Activated naive CD4-positive, alpha-beta T cell treated with anti-CD3 and anti-CD28 coated beads, Interleukin-2, amount 10 ng/mL, durations not matched to agents 7 days and 5 days (primary cell): ENCODE data around the gene KRT13.
A peak's percentile ranks its signal among the peaks of the same experiment; 100 is the strongest.

ENCODE experiments used
- CTCF ChIA-PET: fragments of 350-600 bp; sonication (Branson Sonifier 250); formaldehyde crosslinking; loops from one replicate; lab custom pipeline; 2021; ENCODE audit warnings: antibody characterized with exemption; lab: Charles Lee
- DNase-seq: peaks from one replicate; pipeline ENCODE4 v3.0.0-alpha.2; 2020
- H3K27ac Mint-ChIP-seq: one replicate; pipeline ENCODE4 v1.8.0; 2021; ENCODE audit warnings: mild to moderate bottlenecking, moderate library complexity, mixed read lengths
- H3K27me3 Mint-ChIP-seq: one replicate; pipeline ENCODE4 v1.8.0; 2021; ENCODE audit warnings: mild to moderate bottlenecking, mixed read lengths
- H3K36me3 Mint-ChIP-seq: one replicate; pipeline ENCODE4 v1.8.0; 2021; ENCODE audit warnings: mixed read lengths
- H3K4me1 Mint-ChIP-seq: one replicate; pipeline ENCODE4 v1.8.0; 2021; ENCODE audit warnings: mixed read lengths
- H3K4me3 Mint-ChIP-seq: one replicate; pipeline ENCODE4 v1.8.0; 2021; ENCODE audit warnings: mild to moderate bottlenecking, moderate library complexity, mixed read lengths
- H3K9me3 Mint-ChIP-seq: one replicate; pipeline ENCODE4 v1.8.0; 2021; ENCODE audit warnings: mixed read lengths

KRT13 gene

DNA sequence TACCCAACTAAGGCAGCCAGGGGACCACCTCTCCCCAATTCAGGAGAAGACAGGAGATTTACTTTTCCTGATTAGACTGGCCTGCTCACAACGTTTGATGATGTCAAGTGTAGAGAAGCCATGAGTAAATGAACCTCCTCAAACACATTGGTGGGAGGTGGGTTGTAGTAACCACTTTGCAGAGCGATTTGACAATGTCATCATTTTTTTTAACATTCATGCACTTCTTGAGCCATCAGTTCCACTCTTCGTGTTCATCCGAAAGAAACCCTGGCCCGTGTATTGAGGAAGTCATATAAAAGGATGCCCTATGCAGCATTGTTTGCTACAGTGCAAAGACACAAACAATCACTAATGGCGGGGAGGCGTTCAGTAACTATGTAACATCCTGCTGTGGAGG is 28.2 kb upstream of the KRT13 start:
- Mint-ChIP-seq H3K27me3 (peaks cover 71% of the 10 kb centered on the region), H3K4me1 (no peaks in the 10 kb centered on the region), H3K36me3 (no peaks in the 10 kb centered on the region), H3K9me3 (no peaks in the 10 kb centered on the region), H3K4me3 (no peak overlapping the region), H3K27ac (no peak overlapping the region)
- DNase-seq: no peak
- CTCF ChIA-PET: interaction anchor here (2.5 kb wide), 1 partner anchor 15 kb away, joined by 15 read pairs; no protein-coding TSS in a partner anchor

DNA sequence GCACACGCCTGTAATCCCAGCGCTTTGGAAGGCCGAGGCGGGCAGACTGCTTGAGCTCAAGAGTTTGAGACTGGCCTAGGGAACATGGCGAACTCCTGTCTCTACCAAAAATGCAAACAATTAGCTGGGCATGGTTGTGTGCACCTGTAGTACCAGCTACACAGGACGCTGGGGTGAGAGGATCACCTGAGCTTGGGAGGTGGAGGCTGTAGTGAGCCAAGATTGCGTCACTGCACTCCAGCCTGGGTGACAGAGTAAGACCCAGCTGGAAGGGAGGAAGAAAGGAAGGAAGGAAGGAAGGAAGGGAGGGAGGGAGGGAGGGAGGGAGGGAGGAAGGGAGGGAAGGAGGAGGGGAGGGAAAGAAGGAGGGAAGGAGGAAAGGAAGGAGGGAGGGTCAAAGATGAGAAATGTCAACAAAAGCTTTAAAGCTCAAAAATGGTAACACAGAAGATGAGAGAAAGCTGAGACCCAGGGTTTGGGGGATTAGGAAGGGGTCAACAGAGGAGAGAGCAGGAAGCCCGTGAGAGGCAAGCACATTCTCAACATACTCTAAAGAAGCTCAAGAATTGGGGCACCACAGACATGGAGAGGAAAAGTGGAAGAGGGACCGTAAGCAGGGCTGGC is 27.6 kb upstream of the KRT13 start:
- Mint-ChIP-seq H3K9me3 (no peaks in the 10 kb centered on the region), H3K27me3 (peaks cover 76% of the 10 kb centered on the region), H3K36me3 (no peaks in the 10 kb centered on the region), H3K4me3 (no peak overlapping the region), H3K27ac (no peak overlapping the region), H3K4me1 (peaks cover 2% of the 10 kb centered on the region)
- CTCF ChIA-PET: interaction anchor here (1.1 to 2.5 kb wide), 2 partner anchors 16 to 130 kb away, joined by 3 to 15 read pairs; no protein-coding TSS in a partner anchor
- no peak for DNase-seq

DNA sequence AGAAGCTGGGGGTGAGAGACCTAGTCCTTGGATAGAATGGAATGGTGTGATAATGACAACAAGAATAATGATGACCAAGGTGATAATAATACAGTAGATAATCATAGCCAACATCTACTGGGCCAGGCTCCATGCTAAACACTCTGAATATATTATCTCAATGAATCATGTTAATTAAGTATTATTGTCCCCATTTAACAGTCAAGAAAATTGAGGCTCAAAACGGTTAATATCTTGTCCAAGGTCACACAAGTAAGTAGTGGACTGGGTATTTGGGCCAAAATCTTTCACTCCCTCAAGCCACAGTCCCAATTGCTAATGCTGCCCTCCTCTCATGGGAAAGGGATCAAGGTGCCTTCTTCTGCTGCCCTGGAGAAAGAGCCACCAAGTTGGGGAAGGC is 26.6 kb upstream of the KRT13 start:
- H3K9me3 Mint-ChIP-seq: no peaks in the 10 kb centered on the region
- H3K36me3 Mint-ChIP-seq: no peaks in the 10 kb centered on the region
- no peak overlapping the region for H3K4me3 Mint-ChIP-seq
- no peak for DNase-seq
- peaks cover 80% of the 10 kb centered on the region for H3K27me3 Mint-ChIP-seq
- no peak overlapping the region for H3K27ac Mint-ChIP-seq
- CTCF ChIA-PET: interaction anchor here (2.5 kb wide), 1 partner anchor 17 kb away, joined by 15 read pairs; no protein-coding TSS in a partner anchor
- H3K4me1 Mint-ChIP-seq: peaks cover 2% of the 10 kb centered on the region

DNA sequence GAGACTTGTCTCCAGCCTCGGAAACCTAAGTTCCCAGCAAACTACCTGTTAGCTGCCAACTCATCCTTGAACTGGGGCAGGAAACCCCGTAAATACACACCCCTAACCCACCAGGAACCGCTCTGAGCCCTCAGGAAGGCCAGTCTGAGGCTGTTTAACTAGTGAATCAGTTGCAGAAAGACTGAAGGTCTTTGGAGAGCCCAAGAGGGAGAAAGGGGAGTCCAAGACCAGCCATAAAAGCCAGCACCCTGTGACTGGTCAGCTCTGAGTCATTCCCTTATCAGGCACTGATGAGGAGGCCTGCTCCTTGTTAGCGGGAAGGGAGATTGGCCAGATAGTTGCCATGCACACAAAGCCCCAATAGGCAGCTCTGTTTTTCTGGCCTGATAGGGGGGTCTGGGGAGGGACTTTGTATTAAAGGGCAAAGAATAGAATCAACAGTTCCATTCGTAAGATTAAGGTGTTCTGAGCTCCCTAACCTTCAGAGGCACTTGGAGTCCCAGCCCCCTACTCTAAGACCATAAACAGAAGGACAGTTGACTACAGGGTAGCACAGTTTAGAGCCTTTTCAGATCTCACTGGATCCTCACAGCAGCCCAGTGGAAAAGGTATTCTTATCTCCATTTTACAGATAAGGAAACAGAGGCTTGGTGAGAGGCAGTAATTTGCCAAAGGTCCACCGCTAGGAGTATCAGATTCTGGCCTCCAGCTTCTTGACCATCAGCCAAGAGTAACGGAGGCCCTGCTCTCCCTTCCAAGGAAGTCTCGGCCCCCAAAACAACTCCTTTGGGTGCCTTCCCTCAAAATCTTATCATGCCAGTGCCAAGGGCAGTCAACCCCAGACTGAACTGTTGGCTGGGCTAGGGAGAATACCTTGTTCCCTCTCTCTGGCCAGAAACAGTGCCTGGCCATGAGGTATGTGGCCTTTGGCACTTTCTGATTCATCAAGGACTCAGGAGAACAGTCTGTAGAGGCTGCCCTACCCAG is 24.9 kb upstream of the KRT13 start:
- CTCF ChIA-PET: interaction anchor here (0.6 to 1.3 kb wide), 3 partner anchors 19 to 133 kb away, joined by 3 read pairs; no protein-coding TSS in a partner anchor
- H3K27me3 Mint-ChIP-seq: peaks cover 83% of the 10 kb centered on the region

DNA sequence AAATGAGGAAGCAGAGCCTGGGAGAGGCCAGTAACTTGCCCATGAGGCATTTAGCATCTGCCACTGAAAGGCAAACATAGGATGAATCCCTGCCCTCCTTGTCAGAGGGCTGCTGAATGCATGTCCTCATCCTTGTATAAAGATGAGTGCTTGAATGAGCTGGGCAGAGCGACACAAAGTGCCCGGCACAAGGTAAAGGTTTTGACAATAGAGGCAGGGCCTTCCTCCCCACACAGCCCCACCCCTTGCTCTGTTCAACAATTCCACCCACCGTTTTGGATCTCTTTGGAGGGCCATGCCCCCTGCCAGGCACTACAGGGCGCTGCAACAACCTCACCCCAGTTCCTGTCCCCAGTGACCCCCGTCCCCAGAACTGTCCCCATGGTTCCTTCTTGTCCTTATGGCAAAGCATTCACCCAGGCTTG is 24.1 kb upstream of the KRT13 start:
- Mint-ChIP-seq H3K9me3 (no peaks in the 10 kb centered on the region), H3K4me1 (peaks cover 2% of the 10 kb centered on the region), H3K27me3 (peaks cover 88% of the 10 kb centered on the region), H3K4me3 (no peak overlapping the region), H3K27ac (peak overlapping the region; percentile 67), H3K36me3 (no peaks in the 10 kb centered on the region)
- CTCF ChIA-PET: interaction anchor here (0.7 to 0.9 kb wide), 2 partner anchors 118 to 620 kb away, joined by 3 read pairs; no protein-coding TSS in a partner anchor
- DNase-seq: no peak

More for the DNA sequence above, 24.9 kb upstream of the KRT13 start:
- Mint-ChIP-seq H3K4me3 (no peak overlapping the region), H3K27ac (no peak overlapping the region), H3K36me3 (no peaks in the 10 kb centered on the region), H3K9me3 (no peaks in the 10 kb centered on the region), H3K4me1 (peaks cover 2% of the 10 kb centered on the region)
- DNase-seq: no peak

DNA sequence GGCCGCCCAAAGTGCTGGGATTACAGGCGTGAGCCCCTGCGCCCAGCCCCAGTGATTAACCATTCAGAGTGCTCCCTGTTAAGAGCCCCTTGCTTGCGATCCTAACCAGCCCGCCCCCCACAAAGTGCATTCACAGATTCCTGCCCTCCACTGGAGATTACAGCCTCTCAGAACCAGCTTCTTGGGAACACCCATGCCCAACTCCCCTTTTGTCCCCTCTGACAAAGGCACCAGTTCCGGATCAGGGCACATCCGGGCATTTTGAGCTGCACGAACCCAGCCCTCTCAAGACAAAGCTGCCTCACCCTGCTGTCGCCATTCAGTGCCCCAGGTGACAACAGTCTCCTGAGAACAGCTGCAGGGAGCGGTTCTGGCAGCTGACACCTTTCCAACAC is 23.5 kb upstream of the KRT13 start:
- Mint-ChIP-seq H3K36me3 (no peaks in the 10 kb centered on the region), H3K4me3 (no peak overlapping the region), H3K4me1 (peaks cover 2% of the 10 kb centered on the region), H3K27ac (no peak overlapping the region), H3K9me3 (no peaks in the 10 kb centered on the region), H3K27me3 (peaks cover 93% of the 10 kb centered on the region)
- DNase-seq: no peak
- CTCF ChIA-PET: interaction anchor here (0.7 kb wide), 1 partner anchor 619 kb away, joined by 3 read pairs; no protein-coding TSS in a partner anchor

DNA sequence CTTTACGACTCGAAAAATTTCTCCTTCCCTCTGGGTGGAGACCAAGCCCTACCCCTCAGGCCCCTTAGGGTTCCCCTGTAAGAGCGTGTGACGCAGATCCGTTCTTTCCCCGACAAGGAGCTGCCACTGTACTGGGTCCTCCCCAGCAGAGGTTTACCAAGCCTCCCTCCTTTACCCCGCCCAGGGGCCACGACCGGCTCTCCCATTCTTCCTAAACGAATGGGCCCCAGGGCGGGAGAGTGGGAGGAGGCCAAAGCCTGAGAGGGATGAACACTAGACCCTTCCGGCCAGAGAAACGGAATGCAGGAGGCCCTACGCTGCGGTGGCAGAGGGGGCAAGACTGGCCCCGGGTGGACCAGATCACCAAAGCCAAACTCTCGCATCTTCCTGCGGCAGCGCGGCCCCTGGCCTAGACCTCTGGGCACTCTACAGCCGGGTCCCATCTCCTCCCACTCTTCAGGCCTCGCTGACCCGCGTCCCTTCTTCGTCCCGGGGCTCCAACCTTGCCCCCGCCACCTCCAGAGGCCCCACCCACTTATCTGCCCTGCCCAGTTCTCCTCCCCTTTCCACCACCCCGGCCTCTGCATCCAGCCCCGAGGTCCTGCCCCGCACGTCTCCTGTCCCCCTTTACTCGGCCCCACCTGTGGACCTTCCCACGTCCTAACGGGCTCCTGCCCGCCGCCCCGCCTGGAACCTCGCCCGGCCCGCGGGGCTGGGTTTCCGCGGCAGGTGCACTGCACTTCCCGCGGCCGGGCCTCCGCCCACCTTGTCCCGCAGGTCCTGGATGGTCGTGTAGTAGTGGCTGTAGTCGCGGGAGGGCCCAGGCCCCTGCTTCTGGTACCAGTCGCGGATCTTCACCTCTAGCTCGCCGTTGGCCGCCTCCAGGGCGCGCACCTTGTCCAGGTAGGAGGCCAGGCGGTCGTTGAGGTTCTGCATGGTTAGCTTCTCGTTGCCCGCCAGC is 21.9 kb upstream of the KRT13 start:
- CTCF ChIA-PET: no interaction called here
- Mint-ChIP-seq H3K27ac (no peak overlapping the region), H3K9me3 (no peaks in the 10 kb centered on the region), H3K36me3 (no peaks in the 10 kb centered on the region), H3K27me3 (peaks cover 86% of the 10 kb centered on the region), H3K4me3 (no peak overlapping the region), H3K4me1 (peaks cover 2% of the 10 kb centered on the region)
- no peak for DNase-seq

DNA sequence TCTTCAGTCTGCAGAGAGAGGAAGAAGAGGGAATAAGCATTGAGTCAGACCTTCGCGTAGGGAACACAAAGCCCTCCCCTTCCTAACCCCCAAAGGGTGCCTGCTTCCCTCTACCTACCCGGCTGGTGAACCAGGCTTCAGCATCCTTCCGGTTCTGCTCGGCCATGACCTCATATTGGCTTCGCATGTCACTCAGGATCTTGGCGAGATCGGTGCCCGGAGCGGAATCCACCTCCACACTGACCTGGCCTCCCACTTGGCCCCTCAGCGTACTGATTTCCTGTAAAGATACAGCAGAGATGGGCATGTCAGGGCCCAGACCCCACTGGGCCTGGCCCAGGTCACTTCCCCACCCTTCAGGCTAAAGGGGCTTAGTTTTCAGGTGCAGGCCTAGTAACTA is 18.8 kb upstream of the KRT13 start:
- CTCF ChIA-PET: no interaction called here
- Mint-ChIP-seq H3K4me3 (no peak overlapping the region), H3K27ac (no peak overlapping the region), H3K27me3 (peaks cover 65% of the 10 kb centered on the region), H3K36me3 (no peaks in the 10 kb centered on the region), H3K4me1 (peaks cover 2% of the 10 kb centered on the region), H3K9me3 (no peaks in the 10 kb centered on the region)
- no peak for DNase-seq

DNA sequence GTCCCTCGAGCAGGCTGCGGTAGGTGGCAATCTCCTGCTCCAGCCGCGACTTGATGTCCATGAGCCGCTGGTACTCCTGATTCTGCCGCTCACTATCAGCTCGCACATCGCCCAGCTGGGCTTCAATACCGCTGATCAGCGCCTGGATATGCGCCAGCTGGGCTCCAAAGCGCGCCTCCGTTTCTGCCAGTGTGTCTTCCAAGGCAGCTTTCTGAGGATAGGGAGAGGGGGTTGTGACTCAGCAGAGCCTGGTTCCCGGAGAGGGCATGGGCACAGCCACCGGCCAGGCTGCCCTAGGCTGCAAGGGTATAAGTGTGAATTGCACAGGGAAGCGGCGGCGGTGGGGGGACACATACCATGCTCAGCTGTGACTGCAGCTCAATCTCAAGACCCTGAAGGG is 18.4 kb upstream of the KRT13 start:
- peaks cover 60% of the 10 kb centered on the region for H3K27me3 Mint-ChIP-seq
- H3K4me1 Mint-ChIP-seq: peaks cover 2% of the 10 kb centered on the region
- H3K36me3 Mint-ChIP-seq: no peaks in the 10 kb centered on the region
- CTCF ChIA-PET: no interaction called here
- DNase-seq: no peak
- no peak overlapping the region for H3K27ac Mint-ChIP-seq
- H3K9me3 Mint-ChIP-seq: no peaks in the 10 kb centered on the region
- H3K4me3 Mint-ChIP-seq: no peak overlapping the region

DNA sequence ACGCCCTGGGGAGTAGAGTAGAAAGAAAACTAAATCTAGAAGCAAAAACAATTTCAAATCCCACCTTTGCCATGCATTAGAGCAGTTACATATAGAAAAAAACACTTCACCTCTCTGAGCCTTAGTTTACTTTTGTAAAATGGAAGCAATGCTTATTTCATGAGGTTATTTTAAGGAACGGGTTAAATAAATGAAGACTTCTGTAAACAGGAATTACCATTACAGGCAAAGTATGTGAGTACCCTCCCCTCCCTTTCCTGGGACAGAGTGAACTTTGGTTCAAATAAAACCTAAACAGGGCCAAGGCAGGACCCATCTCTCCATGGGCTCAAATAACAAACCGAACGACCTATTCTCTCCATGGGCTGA is 17.8 kb upstream of the KRT13 start:
- H3K27me3 Mint-ChIP-seq: peaks cover 55% of the 10 kb centered on the region
- no peaks in the 10 kb centered on the region for H3K9me3 Mint-ChIP-seq
- H3K36me3 Mint-ChIP-seq: no peaks in the 10 kb centered on the region
- no peak overlapping the region for H3K27ac Mint-ChIP-seq
- DNase-seq: no peak
- CTCF ChIA-PET: no interaction called here
- H3K4me1 Mint-ChIP-seq: no peaks in the 10 kb centered on the region
- H3K4me3 Mint-ChIP-seq: no peak overlapping the region

DNA sequence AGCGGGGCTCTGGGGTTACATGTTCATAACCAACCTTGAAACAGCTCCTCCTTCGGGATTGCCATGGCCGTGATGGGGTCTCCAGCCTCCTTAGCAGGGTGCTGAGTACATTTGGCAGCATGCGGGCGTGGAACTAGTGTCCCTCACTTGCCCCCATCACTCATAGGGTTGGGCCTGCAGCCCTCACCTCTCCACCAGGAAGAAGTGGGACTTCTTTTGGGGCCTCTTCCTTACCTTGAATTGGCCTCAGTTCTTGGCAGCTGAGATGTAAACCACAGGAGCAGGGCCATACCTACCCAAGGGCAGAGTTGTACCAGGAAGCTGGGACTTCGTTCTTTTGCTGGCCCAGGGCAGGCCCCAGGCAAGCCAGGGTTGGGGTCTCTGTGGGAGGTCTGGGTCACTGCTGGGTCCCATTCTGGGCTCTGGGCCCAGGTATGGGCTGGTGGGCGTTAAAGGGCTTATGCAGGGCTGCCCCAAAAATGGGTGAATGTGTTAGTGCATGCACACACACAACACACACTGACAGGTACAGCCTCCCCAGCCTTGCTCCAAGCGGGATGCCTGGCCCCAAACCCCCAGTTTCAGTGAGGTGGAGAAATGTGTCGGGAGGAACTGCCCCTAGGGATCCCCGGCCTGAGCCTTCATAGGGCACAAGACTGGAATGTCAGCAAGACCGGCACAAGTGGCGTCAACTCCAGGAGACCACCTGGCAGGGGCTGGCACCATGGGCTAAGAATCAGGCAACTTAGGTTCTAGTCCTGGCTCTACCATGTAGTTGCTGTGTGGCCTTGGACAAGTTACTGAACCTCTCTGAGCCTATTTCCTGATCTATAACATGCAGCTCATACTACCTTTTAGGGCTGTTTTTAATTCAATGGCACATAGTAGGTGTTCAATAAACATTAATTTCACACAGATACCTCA is 17.2 kb upstream of the KRT13 start:
- Mint-ChIP-seq H3K27me3 (peaks cover 48% of the 10 kb centered on the region), H3K4me1 (no peaks in the 10 kb centered on the region), H3K36me3 (no peaks in the 10 kb centered on the region), H3K4me3 (no peak overlapping the region), H3K27ac (no peak overlapping the region), H3K9me3 (no peaks in the 10 kb centered on the region)
- CTCF ChIA-PET: no interaction called here
- DNase-seq: no peak

DNA sequence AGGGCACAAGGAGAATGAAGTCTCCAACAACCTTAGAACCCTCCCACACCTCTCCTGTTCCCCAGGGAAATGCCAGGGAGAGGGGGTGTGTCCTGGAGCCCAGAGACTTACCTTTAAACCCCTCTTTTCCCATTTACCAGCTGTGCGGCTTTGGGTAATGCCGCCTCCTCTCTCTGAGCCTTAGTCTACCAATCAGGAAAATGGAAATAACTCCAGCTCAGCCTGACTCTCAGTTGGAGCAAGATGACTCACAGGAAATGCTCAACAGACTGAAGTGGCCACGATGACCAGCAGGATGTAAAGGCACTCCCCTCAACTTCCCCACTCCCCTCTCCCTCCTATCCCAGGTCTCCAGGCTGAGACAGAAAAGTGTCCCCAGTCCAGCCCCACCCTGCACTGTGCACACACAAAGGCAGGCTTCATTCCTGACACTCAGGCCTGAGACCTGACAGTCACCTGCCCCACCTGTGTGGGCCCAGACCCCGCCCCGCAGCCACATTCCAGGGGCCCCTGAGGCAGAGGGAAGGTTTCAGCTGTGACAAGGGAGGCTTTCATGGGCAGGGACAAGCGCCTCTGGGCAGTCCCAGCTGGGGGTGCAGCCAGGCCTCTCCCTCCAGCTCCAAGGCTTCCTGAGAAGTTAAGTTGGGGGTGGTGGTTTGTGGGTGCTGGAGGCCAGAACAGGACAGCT is 16.3 kb upstream of the KRT13 start:
- no peak for DNase-seq
- Mint-ChIP-seq H3K9me3 (no peaks in the 10 kb centered on the region), H3K27me3 (peaks cover 44% of the 10 kb centered on the region), H3K4me1 (no peaks in the 10 kb centered on the region), H3K36me3 (no peaks in the 10 kb centered on the region), H3K4me3 (no peak overlapping the region), H3K27ac (no peak overlapping the region)
- CTCF ChIA-PET: no interaction called here
